ENCODE data around the gene ACSS3. TPM values are rescaled to one million over a fixed set of nuclear protein-coding genes. Genes with fewer than 3 reads are reported as not detected.

Gene ACSS3
- total RNA-seq, 2 donors from 2014 or later: not detected

DNA sequence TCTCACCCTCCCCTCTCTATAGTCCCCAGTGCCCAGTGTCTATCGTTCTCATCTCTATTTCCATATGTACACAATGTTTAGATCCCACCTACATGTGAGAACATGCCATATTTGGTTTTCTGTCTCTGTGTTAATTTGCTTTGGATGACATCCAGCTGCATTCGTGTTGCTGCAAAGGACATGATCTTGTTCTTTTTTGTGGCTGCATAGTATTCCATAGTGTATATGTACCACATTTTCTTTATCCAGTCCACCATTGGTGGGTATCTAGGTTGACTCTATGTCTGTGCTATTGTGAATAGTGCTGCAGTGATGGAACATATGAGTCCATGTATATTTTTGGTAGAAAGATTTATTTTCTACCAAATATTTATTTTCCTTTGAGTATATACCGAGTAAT is 45.7 kb downstream of the ACSS3 start:
- no peak overlapping the region for H3K4me3 Mint-ChIP-seq
- H3K36me3 Mint-ChIP-seq: peaks cover 5% of the 10 kb centered on the region
- no peak overlapping the region for H3K27ac Mint-ChIP-seq
- ATAC-seq: no peak
- DNase-seq (ENCODE audit: low spot score): no peak
- no peaks in the 10 kb centered on the region for H3K4me1 Mint-ChIP-seq (ENCODE audit: low read depth in 2 of 2)
- peaks cover 14% of the 10 kb centered on the region for H3K9me3 Mint-ChIP-seq
- H3K27me3 Mint-ChIP-seq: no peaks in the 10 kb centered on the region

- no peak overlapping the region for H3K4me3 Mint-ChIP-seq
- H3K9me3 Mint-ChIP-seq: peaks cover 8% of the 10 kb centered on the region
- DNase-seq (ENCODE audit: low spot score) (no peak), ATAC-seq (no peak)
- peaks cover 5% of the 10 kb centered on the region for H3K36me3 Mint-ChIP-seq
- no peaks in the 10 kb centered on the region for H3K4me1 Mint-ChIP-seq (ENCODE audit: low read depth in 2 of 2)
- H3K27ac Mint-ChIP-seq: no peak overlapping the region
- no peaks in the 10 kb centered on the region for H3K27me3 Mint-ChIP-seq
These were observed 47.8 kb downstream of the ACSS3 start for GRCh38 chr12:81125691-81126090.

DNA sequence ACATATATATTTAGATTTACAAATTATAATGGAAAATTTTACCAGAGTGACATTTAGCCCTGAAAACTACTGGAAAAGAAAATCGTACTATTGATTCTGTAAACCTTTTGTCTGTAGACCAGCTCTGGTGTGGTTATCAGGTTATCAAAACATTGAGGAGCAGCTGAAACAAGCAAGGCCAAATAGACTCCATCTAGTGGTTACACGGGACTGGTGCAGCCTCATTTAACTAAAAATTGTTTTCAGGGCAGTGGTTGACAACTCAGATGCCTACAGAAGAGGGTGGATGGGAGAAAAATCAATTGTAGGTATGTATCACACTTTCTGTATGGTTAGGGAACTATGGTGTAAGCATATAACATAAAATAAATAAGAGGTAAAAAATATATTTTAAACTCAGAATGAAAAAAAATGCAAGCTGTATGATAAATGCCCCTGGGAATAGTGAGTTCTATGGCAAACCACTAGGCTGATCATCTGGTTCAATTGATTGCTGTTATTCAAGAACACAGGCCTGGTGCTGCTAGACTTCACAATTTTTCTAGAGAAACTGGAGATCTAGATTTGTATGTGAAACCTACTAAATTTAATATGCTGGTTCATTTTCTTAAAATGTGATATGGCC is 51.2 kb downstream of the ACSS3 start:
- Mint-ChIP-seq H3K9me3 (peaks cover 8% of the 10 kb centered on the region), H3K4me3 (no peak overlapping the region), H3K27me3 (no peaks in the 10 kb centered on the region), H3K27ac (no peak overlapping the region), H3K4me1 (ENCODE audit: low read depth in 2 of 2) (no peaks in the 10 kb centered on the region), H3K36me3 (peaks cover 5% of the 10 kb centered on the region)
- DNase-seq (ENCODE audit: low spot score) (no peak), ATAC-seq (no peak)

- no peaks in the 10 kb centered on the region for H3K27me3 Mint-ChIP-seq
- DNase-seq (ENCODE audit: low spot score): no peak
- no peak for ATAC-seq
- H3K27ac Mint-ChIP-seq: no peak overlapping the region
- H3K4me3 Mint-ChIP-seq: no peak overlapping the region
- no peaks in the 10 kb centered on the region for H3K4me1 Mint-ChIP-seq (ENCODE audit: low read depth in 2 of 2)
- H3K36me3 Mint-ChIP-seq: no peaks in the 10 kb centered on the region
- H3K9me3 Mint-ChIP-seq: peaks cover 8% of the 10 kb centered on the region
These were observed 58.6 kb downstream of the ACSS3 start for GRCh38 chr12:81136519-81136918.

- DNase-seq (ENCODE audit: low spot score): no peak
- H3K4me3 Mint-ChIP-seq: no peak overlapping the region
- no peak overlapping the region for H3K27ac Mint-ChIP-seq
- no peaks in the 10 kb centered on the region for H3K4me1 Mint-ChIP-seq (ENCODE audit: low read depth in 2 of 2)
- no peaks in the 10 kb centered on the region for H3K36me3 Mint-ChIP-seq
- no peaks in the 10 kb centered on the region for H3K27me3 Mint-ChIP-seq
- no peak for ATAC-seq
- peaks cover 8% of the 10 kb centered on the region for H3K9me3 Mint-ChIP-seq
These were observed 59.9 kb downstream of the ACSS3 start for GRCh38 chr12:81137801-81138200.

DNA sequence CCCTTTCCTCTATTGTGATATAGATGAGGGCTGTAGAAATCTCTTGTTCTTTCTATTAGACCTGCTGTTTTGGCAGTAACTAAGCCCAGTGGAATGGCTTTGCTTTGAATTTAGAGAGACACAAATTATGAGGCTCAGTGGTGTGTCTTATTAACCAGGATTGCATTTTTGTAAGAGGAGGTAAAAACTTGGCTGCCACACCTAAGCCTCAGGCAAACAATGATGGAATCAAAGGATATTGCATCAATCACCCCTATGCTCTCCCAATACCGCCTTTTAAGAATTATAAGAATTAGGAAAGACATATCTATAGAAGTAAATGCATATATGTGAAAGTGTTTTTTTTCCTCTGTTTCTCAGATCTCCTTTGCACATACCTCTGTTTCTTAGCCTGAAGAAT is 63.3 kb downstream of the ACSS3 start:
- no peak overlapping the region for H3K27ac Mint-ChIP-seq
- DNase-seq (ENCODE audit: low spot score): no peak
- ATAC-seq: no peak
- H3K4me1 Mint-ChIP-seq (ENCODE audit: low read depth in 2 of 2): no peaks in the 10 kb centered on the region
- H3K36me3 Mint-ChIP-seq: no peaks in the 10 kb centered on the region
- no peaks in the 10 kb centered on the region for H3K27me3 Mint-ChIP-seq
- no peak overlapping the region for H3K4me3 Mint-ChIP-seq
- peaks cover 8% of the 10 kb centered on the region for H3K9me3 Mint-ChIP-seq

DNA sequence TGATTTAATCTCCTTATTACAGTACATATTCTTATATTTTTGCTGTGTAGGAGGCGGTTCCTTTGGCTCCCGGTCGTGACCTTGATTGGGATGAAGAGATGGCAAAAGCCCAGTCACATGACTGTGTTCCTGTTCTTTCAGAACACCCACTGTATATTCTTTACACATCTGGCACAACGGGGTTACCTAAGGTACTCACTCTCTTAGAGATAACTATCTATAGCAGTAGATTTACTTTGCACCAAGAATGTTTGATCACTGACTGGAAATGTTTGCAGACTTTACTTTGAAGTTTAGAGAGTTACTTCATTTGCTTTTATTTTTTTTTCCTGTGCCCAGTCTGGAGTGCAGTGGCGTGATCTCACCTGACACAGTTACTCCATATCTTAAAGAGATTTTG is 65.2 kb downstream of the ACSS3 start:
- Mint-ChIP-seq H3K36me3 (no peaks in the 10 kb centered on the region), H3K9me3 (peaks cover 3% of the 10 kb centered on the region), H3K4me1 (ENCODE audit: low read depth in 2 of 2) (no peaks in the 10 kb centered on the region), H3K27ac (no peak overlapping the region), H3K27me3 (no peaks in the 10 kb centered on the region), H3K4me3 (no peak overlapping the region)
- DNase-seq (ENCODE audit: low spot score) (no peak), ATAC-seq (no peak)

- DNase-seq (ENCODE audit: low spot score) (no peak), ATAC-seq (no peak)
- Mint-ChIP-seq H3K27ac (no peak overlapping the region), H3K9me3 (no peaks in the 10 kb centered on the region), H3K4me1 (ENCODE audit: low read depth in 2 of 2) (no peaks in the 10 kb centered on the region), H3K36me3 (no peaks in the 10 kb centered on the region), H3K4me3 (no peak overlapping the region), H3K27me3 (no peaks in the 10 kb centered on the region)
These were observed 68.6 kb downstream of the ACSS3 start for GRCh38 chr12:81146228-81147225.

DNA sequence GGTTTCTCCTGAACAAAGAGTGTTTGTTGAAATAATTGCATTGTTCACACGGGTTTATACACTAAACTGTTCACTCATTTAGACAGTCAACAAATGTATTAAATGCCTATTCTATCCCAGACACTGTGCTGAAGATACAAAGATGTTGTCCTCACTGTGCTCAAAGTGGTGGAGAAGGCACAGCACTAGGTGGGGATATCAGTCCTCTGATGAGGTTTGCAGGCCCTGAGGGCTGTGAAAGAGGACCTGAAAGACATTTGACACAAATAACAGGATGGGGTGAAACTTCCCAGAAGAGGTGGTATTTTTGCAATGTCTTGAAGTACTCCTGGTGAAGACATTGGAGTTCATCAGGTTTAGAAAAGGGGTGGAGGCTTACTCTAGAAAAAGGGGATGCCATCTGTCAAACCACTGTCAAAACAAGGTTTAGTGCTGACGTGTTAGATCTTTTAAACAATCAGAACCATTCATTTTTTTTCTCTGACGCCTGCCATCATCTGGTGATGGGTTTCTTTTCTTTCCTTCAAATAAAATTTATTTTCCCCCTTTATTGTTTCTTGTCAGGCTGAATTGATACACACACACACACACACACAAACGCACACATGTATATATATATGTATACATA is 69.5 kb downstream of the ACSS3 start:
- no peak for ATAC-seq
- H3K4me3 Mint-ChIP-seq: no peak overlapping the region
- no peaks in the 10 kb centered on the region for H3K4me1 Mint-ChIP-seq (ENCODE audit: low read depth in 2 of 2)

DNA sequence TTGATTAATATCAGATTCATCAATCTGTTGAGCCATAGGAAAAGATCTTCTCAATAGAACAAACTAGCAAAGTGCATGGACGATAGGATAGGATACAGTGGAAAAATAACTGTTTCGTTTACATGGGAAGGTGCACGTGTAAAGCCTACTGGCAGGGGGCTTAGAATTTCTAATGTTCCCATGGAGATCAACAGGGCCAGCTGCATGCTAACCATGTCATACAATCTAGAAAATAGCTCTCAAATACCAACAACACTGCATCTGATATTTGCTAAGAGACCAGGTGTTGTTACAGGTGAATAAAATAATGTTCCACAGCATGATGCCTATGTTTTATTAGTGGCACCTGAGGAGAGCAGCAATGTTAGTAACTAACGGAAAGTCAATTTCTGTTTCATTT is 72.5 kb downstream of the ACSS3 start:
- ATAC-seq: no peak
- no peak for DNase-seq (ENCODE audit: low spot score)
- Mint-ChIP-seq H3K27me3 (no peaks in the 10 kb centered on the region), H3K9me3 (no peaks in the 10 kb centered on the region), H3K27ac (no peak overlapping the region), H3K36me3 (no peaks in the 10 kb centered on the region), H3K4me1 (ENCODE audit: low read depth in 2 of 2) (no peaks in the 10 kb centered on the region), H3K4me3 (no peak overlapping the region)

More for the DNA sequence above, 69.5 kb downstream of the ACSS3 start:
- H3K9me3 Mint-ChIP-seq: no peaks in the 10 kb centered on the region
- H3K27me3 Mint-ChIP-seq: no peaks in the 10 kb centered on the region
- H3K36me3 Mint-ChIP-seq: no peaks in the 10 kb centered on the region
- DNase-seq (ENCODE audit: low spot score): no peak
- no peak overlapping the region for H3K27ac Mint-ChIP-seq

GRCh38 chr12:81159856-81160255 is 82.0 kb downstream of the ACSS3 start:
- H3K4me3 Mint-ChIP-seq: no peak overlapping the region
- H3K27me3 Mint-ChIP-seq: no peaks in the 10 kb centered on the region
- no peaks in the 10 kb centered on the region for H3K4me1 Mint-ChIP-seq (ENCODE audit: low read depth in 2 of 2)
- H3K36me3 Mint-ChIP-seq: no peaks in the 10 kb centered on the region
- no peak overlapping the region for H3K27ac Mint-ChIP-seq
- ATAC-seq (no peak), DNase-seq (ENCODE audit: low spot score) (no peak)
- peaks cover 12% of the 10 kb centered on the region for H3K9me3 Mint-ChIP-seq

DNA sequence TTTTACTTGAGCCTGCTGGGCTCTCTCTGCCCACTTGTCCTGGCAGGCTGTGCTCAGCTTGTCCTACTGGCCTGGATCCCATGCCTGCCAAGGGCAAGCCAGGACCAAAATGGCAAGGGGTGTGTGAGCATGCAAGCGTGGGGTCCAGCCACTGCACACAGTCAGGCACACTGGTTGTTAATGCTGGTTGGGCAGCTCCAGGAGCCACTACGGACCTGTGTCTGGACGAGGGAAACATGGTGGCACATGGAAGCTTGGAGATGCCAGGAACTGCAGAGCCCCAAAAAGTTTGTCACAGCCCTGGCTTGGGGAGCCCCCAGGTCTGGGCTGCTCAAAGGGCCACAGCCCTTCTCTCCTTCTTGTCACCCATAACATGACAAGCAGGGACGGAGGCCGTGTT is 83.8 kb downstream of the ACSS3 start:
- DNase-seq (ENCODE audit: low spot score): no peak
- no peak for ATAC-seq
- Mint-ChIP-seq H3K36me3 (no peaks in the 10 kb centered on the region), H3K4me1 (ENCODE audit: low read depth in 2 of 2) (no peaks in the 10 kb centered on the region), H3K27me3 (no peaks in the 10 kb centered on the region), H3K27ac (no peak overlapping the region), H3K9me3 (peaks cover 12% of the 10 kb centered on the region), H3K4me3 (no peak overlapping the region)

DNA sequence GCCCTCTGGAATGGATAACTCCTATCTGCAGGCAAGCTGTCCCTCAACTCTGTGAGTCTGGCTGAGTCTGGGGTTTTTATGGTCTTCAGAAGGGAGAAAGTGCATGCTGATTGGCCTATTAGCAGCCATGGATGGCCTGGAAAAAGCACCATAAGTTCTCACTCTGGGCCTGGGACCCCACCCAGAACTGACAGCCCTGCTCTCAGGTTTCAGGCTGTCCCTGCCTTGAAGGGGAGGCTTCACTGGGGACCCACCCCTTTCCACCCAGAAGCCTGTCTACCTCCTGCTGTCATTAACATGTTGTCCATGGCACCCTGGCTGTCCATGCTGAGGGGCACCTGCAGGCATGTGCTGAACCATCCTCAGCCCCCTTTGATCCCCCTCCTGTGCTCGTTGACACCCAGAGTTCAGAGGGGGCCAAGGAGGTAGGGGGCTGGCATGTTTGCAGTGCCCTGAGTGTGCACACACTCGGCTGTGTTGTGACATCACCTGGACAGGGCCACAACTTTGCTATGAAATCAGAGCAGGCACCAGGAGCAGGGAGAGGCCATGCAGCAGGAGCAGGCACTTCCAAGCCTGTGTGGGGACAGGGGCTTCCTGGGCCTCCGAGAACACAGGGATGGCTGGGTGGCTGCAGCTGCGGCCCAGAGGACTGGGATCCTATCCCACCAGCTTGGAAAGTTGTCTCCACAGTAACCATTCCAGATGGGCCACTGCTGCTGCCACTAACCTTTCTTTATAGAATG is 84.7 kb downstream of the ACSS3 start:
- H3K36me3 Mint-ChIP-seq: no peaks in the 10 kb centered on the region
- DNase-seq (ENCODE audit: low spot score) (no peak), ATAC-seq (no peak)
- H3K4me3 Mint-ChIP-seq: no peak overlapping the region
- H3K9me3 Mint-ChIP-seq: peaks cover 14% of the 10 kb centered on the region
- no peaks in the 10 kb centered on the region for H3K4me1 Mint-ChIP-seq (ENCODE audit: low read depth in 2 of 2)
- no peaks in the 10 kb centered on the region for H3K27me3 Mint-ChIP-seq
- no peak overlapping the region for H3K27ac Mint-ChIP-seq
